IMR-90 (cell line): Measurements from ENCODE around the gene TBC1D22A. TPM values are rescaled to one million over a fixed set of nuclear protein-coding genes. Genes with fewer than 3 reads are reported as not detected.
A peak's percentile ranks its signal among the peaks of the same experiment; 100 is the strongest.

Experiments
- ATAC-seq: fragments of 200-7000 bp; cut with Tn5 transposase; 2 replicates; pipeline ENCODE4 v1.9.1; 2020; ENCODE audit warnings: low read depth, mild to moderate bottlenecking, moderate library complexity
- BruUV-seq: library from RNA; stranded (reverse); fragments of 400-500 nt; replicated peaks from 2 replicates; lab custom pipeline; 2021; lab: Mats Ljungman, UMichigan
- CTCF ChIA-PET: fragments of 300-600 bp; formaldehyde crosslinking; extraction: SDS; loops from one replicate; lab custom pipeline; 2021; ENCODE audit warnings: antibody characterized with exemption; lab: Yijun Ruan, JAX
- POLR2A ChIA-PET: fragments of 300-600 bp; sonication (Branson Sonifier 250); formaldehyde crosslinking; loops from one replicate; lab custom pipeline; 2022; ENCODE audit warnings: antibody characterized with exemption; ENCODE audit not compliant: unreplicated experiment; lab: Charles Lee
- DNase-seq: peaks from one replicate; pipeline ENCODE4 v3.0.0; 2013
- H2AFZ ChIP-seq: replicated peaks from 2 replicates; pipeline ENCODE3; 2013; ENCODE audit warnings: low read length, mild to moderate bottlenecking; ENCODE audit not compliant: poor library complexity
- H2AK5ac ChIP-seq: 2 replicates; pipeline ENCODE4 v1.6.1; 2013; ENCODE audit warnings: low read depth, low read length, inconsistent platforms
- H2AK9ac ChIP-seq: replicated peaks from 2 replicates; pipeline ENCODE3; 2013; ENCODE audit warnings: mild to moderate bottlenecking, low read depth, low read length, moderate library complexity; ENCODE audit not compliant: poor library complexity
- H2BK120ac ChIP-seq: 2 replicates; pipeline ENCODE4 v1.6.1; 2013; ENCODE audit warnings: low read depth, low read length, inconsistent platforms
- H2BK15ac ChIP-seq: 3 replicates; pipeline ENCODE4 v1.6.1; 2013; ENCODE audit warnings: low read depth, low read length, inconsistent platforms
- H2BK20ac ChIP-seq: 2 replicates; pipeline ENCODE4 v1.6.1; 2013; ENCODE audit warnings: low read depth, mild to moderate bottlenecking, inconsistent platforms, low read length, moderate library complexity
- H2BK5ac ChIP-seq: 2 replicates; pipeline ENCODE4 v1.6.1; 2013; ENCODE audit warnings: mild to moderate bottlenecking, low read depth, low read length, inconsistent platforms; ENCODE audit not compliant: poor library complexity, severe bottlenecking
- H3K14ac ChIP-seq: replicated peaks from 2 replicates; pipeline ENCODE4 v1.6.1; 2013; ENCODE audit warnings: low read depth, low read length, inconsistent platforms
- H3K18ac ChIP-seq: 2 replicates; pipeline ENCODE4 v1.6.1; 2013; ENCODE audit warnings: low read depth, low read length, control low read depth
- H3K23ac ChIP-seq: 2 replicates; pipeline ENCODE4 v1.6.1; 2013; ENCODE audit warnings: low read depth, low read length, inconsistent platforms
- H3K27ac ChIP-seq: 2 replicates; pipeline ENCODE4 v1.5.1; 2013; ENCODE audit warnings: mild to moderate bottlenecking, control low read depth, low read length; ENCODE audit not compliant: insufficient read depth
- H3K27me3 ChIP-seq: 2 replicates; pipeline ENCODE4 v1.6.1; 2013; ENCODE audit warnings: low read length; ENCODE audit not compliant: control insufficient read depth, insufficient read depth
- H3K36me3 ChIP-seq: 2 replicates; pipeline ENCODE4 v1.6.1; 2013; ENCODE audit warnings: low read length, mixed read lengths; ENCODE audit not compliant: control insufficient read depth, insufficient read depth
- H3K4ac ChIP-seq: 2 replicates; pipeline ENCODE4 v1.6.1; 2013; ENCODE audit warnings: low read depth, low read length, inconsistent platforms
- H3K4me1 ChIP-seq: 2 replicates; pipeline ENCODE4 v1.6.1; 2013; ENCODE audit warnings: low read length, mixed read lengths; ENCODE audit not compliant: control insufficient read depth, insufficient read depth
- H3K4me2 ChIP-seq: 2 replicates; pipeline ENCODE4 v1.6.1; 2013; ENCODE audit warnings: low read depth, mild to moderate bottlenecking, control low read depth, low read length, moderate library complexity
- H3K4me3 ChIP-seq: 2 replicates; pipeline ENCODE4 v1.5.1; 2013; ENCODE audit warnings: low read depth, mild to moderate bottlenecking, control low read depth, low read length, moderate library complexity; ENCODE audit not compliant: insufficient read depth
- H3K56ac ChIP-seq: 2 replicates; pipeline ENCODE4 v1.6.1; 2013; ENCODE audit warnings: low read length, inconsistent platforms; ENCODE audit not compliant: insufficient read depth; ENCODE audit errors: extremely low read depth
- H3K79me1 ChIP-seq, 2 experiments: 2 replicates each; pipeline ENCODE4 v1.6.1; 2013; ENCODE audit warnings: low read length in 2 of 2, inconsistent platforms in 1 of 2, low read depth in 1 of 2
- H3K9ac ChIP-seq: 2 replicates; pipeline ENCODE4 v1.6.1; 2013; ENCODE audit warnings: low read depth, low read length, control low read depth
- H3K9me1 ChIP-seq: 2 replicates; pipeline ENCODE4 v1.6.1; 2013; ENCODE audit warnings: low read length, inconsistent platforms; ENCODE audit not compliant: insufficient read depth
- H3K9me3 ChIP-seq: 2 replicates; pipeline ENCODE4 v1.6.1; 2013; ENCODE audit warnings: low read length; ENCODE audit not compliant: control insufficient read depth, insufficient read depth
- H4K20me1 ChIP-seq: 2 replicates; pipeline ENCODE4 v1.6.1; 2013; ENCODE audit warnings: low read length, inconsistent platforms; ENCODE audit not compliant: insufficient read depth
- H4K5ac ChIP-seq: 2 replicates; pipeline ENCODE4 v1.6.1; 2013; ENCODE audit warnings: mild to moderate bottlenecking, low read depth, low read length, control low read depth
- H4K8ac ChIP-seq, 2 experiments: 2 replicates each; pipeline ENCODE4 v1.6.1; 2013; ENCODE audit warnings: low read depth in 2 of 2, low read length in 2 of 2, control low read depth in 1 of 2, inconsistent platforms in 1 of 2
- H4K91ac ChIP-seq: 2 replicates; pipeline ENCODE4 v1.6.1; 2013; ENCODE audit warnings: low read depth, low read length, inconsistent platforms; ENCODE audit not compliant: insufficient read depth
- BHLHE40 ChIP-seq: fragments of 150-350 bp; IDR thresholded peaks from 2 replicates; pipeline ENCODE4 v1.6.1; 2016; ENCODE audit warnings: mild to moderate bottlenecking, low read depth, low read length
- CEBPB ChIP-seq: IDR thresholded peaks from 2 replicates; pipeline ENCODE4 v1.6.1; 2012; ENCODE audit warnings: low read depth, low read length, improper control_type of control experiment
- SMC3 ChIP-seq: fragments of 150-350 bp; IDR thresholded peaks from 2 replicates; pipeline ENCODE4 v1.6.1; 2016; ENCODE audit warnings: low read depth, mild to moderate bottlenecking, antibody characterized with exemption, low read length, moderate library complexity
- USF2 ChIP-seq: fragments of 150-350 bp; IDR thresholded peaks from 2 replicates; pipeline ENCODE4 v1.6.1; 2017; ENCODE audit warnings: mild to moderate bottlenecking, antibody characterized with exemption, low read length, low read depth
- WGBS, 2 experiments: methylation state at CpG; one replicate each; pipeline versions ENCODE4 v1.1.5 to v1.1.7; 2013; ENCODE audit warnings: missing lambda C conversion rate in 2 of 2; ENCODE audit not compliant: insufficient read length in 1 of 2; ENCODE audit errors: extremely low coverage in 2 of 2; 5-methylcytosine and 5-hydroxymethylcytosine counted together
- dilution Hi-C: fragments of 300-500 bp; cut with HindIII; formaldehyde crosslinking; loops from one replicate; pipeline ENCODE4 v1.14.3; 2018; ENCODE audit warnings: low sequenced_read_pairs; ENCODE audit not compliant: unreplicated experiment
- in situ Hi-C: fragments of 300-500 bp; cut with MboI; formaldehyde crosslinking; loops from 3 replicates; pipeline ENCODE4 v1.14.3; 2019; ENCODE audit warnings: low sequenced_read_pairs, inconsistent platforms, mixed read lengths
- intact Hi-C: fragments of 100-400 bp; cut with micrococcal nuclease; formaldehyde crosslinking; loops from 2 replicates; pipeline ENCODE4 v1.10.0; 2022
- polyA plus RNA-seq, 3 experiments: library from polyadenylated mRNA; depleted of rRNA; stranded (reverse); fragments of >200 nt; gene quantifications; 2 replicates each; pipeline ENCODE4 v1.2.3, GENCODE V29; 2012; ENCODE audit warnings: low replicate concordance in 1 of 3
- total RNA-seq: library from RNA; depleted of rRNA; stranded (reverse); fragments of >200 nt; gene quantifications from 2 replicates; pipeline ENCODE4 v1.2.3, GENCODE V29; 2012

TBC1D22A gene
- total and polyA plus RNA-seq, 2 of the 4 experiments (the other 2 are of a cell fraction) = 9.0 to 16.7 TPM

- intact Hi-C loops (no loop called here), dilution Hi-C loops (no loop called here), in situ Hi-C loops (no loop called here)
- no peaks in the 10 kb centered on the region for H3K36me3 ChIP-seq
- no peak overlapping the region for H2BK20ac ChIP-seq
- H4K20me1 ChIP-seq = no peaks in the 10 kb centered on the region
- no peak overlapping the region for H3K4me3 ChIP-seq
- H3K27ac ChIP-seq = no peak overlapping the region
- BruUV-seq = no TSS peak
- H3K14ac ChIP-seq = no peak overlapping the region
- POLR2A ChIA-PET = no interaction called here
- no peak overlapping the region for H3K4ac ChIP-seq
- ATAC-seq (peak; percentile 12; the same call in 1 of the 2 replicates), DNase-seq (no peak)
- no peak overlapping the region for H2BK120ac ChIP-seq
- no peaks in the 10 kb centered on the region for H3K79me1 ChIP-seq
- H2BK5ac ChIP-seq = no peak overlapping the region
- peaks cover 7% of the 10 kb centered on the region; the same call in 1 of the 2 replicates for H3K27me3 ChIP-seq
- no peak overlapping the region for H3K9ac ChIP-seq
- no peak overlapping the region for H4K8ac ChIP-seq
- no peak overlapping the region for H3K56ac ChIP-seq
- H3K18ac ChIP-seq = no peak overlapping the region
- peaks cover 5% of the 10 kb centered on the region; the same call in 1 of the 2 replicates for H3K9me1 ChIP-seq
- no peaks in the 10 kb centered on the region for H3K4me1 ChIP-seq
- H2AK5ac ChIP-seq = no peak overlapping the region
- TF ChIP-seq SMC3 (no peak), CEBPB (no peak), USF2 (no peak), BHLHE40 (no peak)
- H2AK9ac ChIP-seq = no peak overlapping the region
- peaks cover 3% of the 10 kb centered on the region; the same call in 1 of the 2 replicates for H3K9me3 ChIP-seq
- no peak overlapping the region for H3K4me2 ChIP-seq
- no peak overlapping the region for H2BK15ac ChIP-seq
- whole genome bisulfite sequencing, 2 experiments = 60% methylated on average over 12 of the region's 25 CpGs; no CpG with 5 or more reads in 1 of the 2 experiments
- H2AFZ ChIP-seq = no peak overlapping the region
- CTCF ChIA-PET = no interaction called here
- H4K91ac ChIP-seq = no peak overlapping the region
- no peak overlapping the region for H3K23ac ChIP-seq
- H4K5ac ChIP-seq = no peak overlapping the region
Observed at GRCh38 chr22:47191671-47192650, 429.5 kb downstream of the TBC1D22A start.
